Cardiac muscle cell (in vitro differentiated cells and primary cell): ENCODE results near the gene CELF3. TPM values are rescaled to one million over a fixed set of nuclear protein-coding genes. Genes with fewer than 3 reads are reported as not detected.
"Not testable (repeated sequence)": the region's sequence is repeated elsewhere in the genome, so short reads cannot be mapped to it uniquely, and the experiment has no call there.

Experiments
- DNase-seq, 2 donors: peaks; one replicate each; pipeline versions ENCODE4 v3.0.0 to v3.0.0-alpha.2; 2010 to 2017; ENCODE audit warnings: low read depth in 1 of 2, low spot score in 1 of 2
- H3K27ac ChIP-seq: fragments of 200-600 bp; sonication (generic); 2 replicates; pipeline ENCODE4 v1.5.1; 2016
- H3K27me3 ChIP-seq: fragments of 200-600 bp; sonication (generic); 2 replicates; pipeline ENCODE4 v1.6.0; 2016; ENCODE audit warnings: control low read depth
- H3K36me3 ChIP-seq: fragments of 200-600 bp; sonication (generic); 2 replicates; pipeline ENCODE4 v1.5.1; 2016; ENCODE audit warnings: control low read depth
- H3K4me1 ChIP-seq: fragments of 200-600 bp; sonication (generic); 2 replicates; pipeline ENCODE4 v1.8.1; 2017; ENCODE audit warnings: low read depth, mild to moderate bottlenecking, mixed run types
- H3K4me3 ChIP-seq: fragments of 200-600 bp; sonication (generic); 2 replicates; pipeline ENCODE4 v1.5.1; 2016; ENCODE audit warnings: mild to moderate bottlenecking
- H3K9me3 ChIP-seq: fragments of 200-600 bp; sonication (generic); 2 replicates; pipeline ENCODE4 v1.5.1; 2017; ENCODE audit warnings: low read depth, mild to moderate bottlenecking, control low read depth
- CTCF ChIP-seq: IDR thresholded peaks from 2 replicates; pipeline ENCODE4 v1.5.1; 2012; ENCODE audit warnings: low read depth, mild to moderate bottlenecking, low read length
- polyA plus RNA-seq: library from polyadenylated mRNA; unstranded; fragments of >200 nt; fragmentation: Nextera tagmentation; extraction: Ambion mirVana; gene quantifications from 2 replicates; pipeline ENCODE4 v1.2.1, GENCODE V29; 2016
- total RNA-seq: library from RNA; depleted of rRNA; stranded (reverse); fragments of >200 nt; gene quantifications from 2 replicates; pipeline ENCODE4 v1.2.3, GENCODE V29; 2016

The CELF3 gene
- total and polyA plus RNA-seq, 2 experiments from 2014 or later: 0.42 TPM; not detected in 1

- no peak overlapping the region for H3K27ac ChIP-seq
- H3K4me3 ChIP-seq: no peak overlapping the region
- H3K36me3 ChIP-seq: peaks cover 8% of the 10 kb centered on the region
- peaks cover 9% of the 10 kb centered on the region for H3K4me1 ChIP-seq
- H3K27me3 ChIP-seq: no peaks in the 10 kb centered on the region
- DNase-seq: no peak
- no peaks in the 10 kb centered on the region for H3K9me3 ChIP-seq
- TF ChIP-seq CTCF: no peak
Measured at GRCh38 chr1:151692226-151692625, 24.4 kb downstream of the CELF3 start.

- Histone ChIP-seq H3K36me3 (peaks cover 9% of the 10 kb centered on the region), H3K4me3 (no peak overlapping the region), H3K9me3 (no peaks in the 10 kb centered on the region), H3K4me1 (peaks cover 9% of the 10 kb centered on the region), H3K27me3 (no peaks in the 10 kb centered on the region), H3K27ac (no peak overlapping the region)
- TF ChIP-seq CTCF: no peak
- no peak for DNase-seq
Measured at GRCh38 chr1:151689494-151689893, 27.1 kb downstream of the CELF3 start.

- H3K4me3 ChIP-seq: no peak overlapping the region
- H3K27ac ChIP-seq: no peak overlapping the region
- H3K27me3 ChIP-seq: no peaks in the 10 kb centered on the region
- H3K9me3 ChIP-seq: no peaks in the 10 kb centered on the region
- no peak for DNase-seq
- H3K36me3 ChIP-seq: peaks cover 2% of the 10 kb centered on the region
- no peak for TF ChIP-seq CTCF
- H3K4me1 ChIP-seq: peaks cover 9% of the 10 kb centered on the region
Measured at GRCh38 chr1:151686561-151686960, 30.0 kb downstream of the CELF3 start.

GRCh38 chr1:151684128-151684527 is 32.5 kb downstream of the CELF3 start:
- no peak overlapping the region for H3K4me3 ChIP-seq
- H3K36me3 ChIP-seq: peaks cover 2% of the 10 kb centered on the region
- H3K27ac ChIP-seq: no peak overlapping the region
- TF ChIP-seq CTCF: no peak
- H3K9me3 ChIP-seq: no peaks in the 10 kb centered on the region
- H3K4me1 ChIP-seq: peaks cover 7% of the 10 kb centered on the region
- no peaks in the 10 kb centered on the region for H3K27me3 ChIP-seq
- DNase-seq: no peak

- not testable (repeated sequence) for DNase-seq, H3K36me3 ChIP-seq, H3K27me3 ChIP-seq, H3K9me3 ChIP-seq, H3K4me1 ChIP-seq, H3K27ac ChIP-seq, H3K4me3 ChIP-seq
Measured at GRCh38 chr1:151682901-151683300, 33.7 kb downstream of the CELF3 start.

GRCh38 chr1:151681923-151682322 is 34.7 kb downstream of the CELF3 start:
- Histone ChIP-seq H3K27ac (no peak overlapping the region), H3K4me3 (no peak overlapping the region), H3K27me3 (no peaks in the 10 kb centered on the region), H3K9me3 (no peaks in the 10 kb centered on the region), H3K4me1 (no peaks in the 10 kb centered on the region), H3K36me3 (peaks cover 2% of the 10 kb centered on the region)
- no peak for TF ChIP-seq CTCF
- DNase-seq: no peak
